ENCODE results near the gene NEXN. TPM values are rescaled to one million over a fixed set of nuclear protein-coding genes. Genes with fewer than 3 reads are reported as not detected.

The NEXN gene
- total RNA-seq, 4 donors from 2014 or later = 9.5 to 48.4 (median 34.9) TPM

DNA sequence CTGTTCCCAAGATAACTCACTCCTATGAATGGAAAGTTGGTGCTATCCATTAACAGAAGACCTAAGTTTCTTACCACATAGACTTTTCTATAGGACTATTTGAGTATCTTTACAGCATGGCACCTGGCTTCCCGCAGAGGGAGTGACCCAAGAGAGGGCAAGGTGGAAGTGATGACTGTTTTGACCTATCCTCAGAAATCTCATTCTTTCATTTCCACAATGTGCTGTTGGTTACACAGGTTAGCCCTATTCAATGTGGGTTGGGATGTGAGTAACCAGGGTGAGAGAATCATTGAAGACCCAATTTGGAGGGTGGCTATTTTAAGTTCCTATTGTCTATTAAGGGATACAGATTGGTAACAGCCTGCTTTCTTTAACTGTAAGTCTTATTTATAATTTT lies 38.3 kb upstream of the NEXN start:
- no peaks in the 10 kb centered on the region for H3K4me1 ChIP-seq
- H3K27ac ChIP-seq = no peak overlapping the region
- no peaks in the 10 kb centered on the region for H3K27me3 ChIP-seq
- H3K9me3 ChIP-seq = no peaks in the 10 kb centered on the region
- DNase-seq = no peak
- TF ChIP-seq CTCF (IDR thresholded peaks at IDR 0.05) (no peak), POLR2A (IDR thresholded peaks at IDR 0.05) (no peak)
- no peak overlapping the region for H3K4me3 ChIP-seq
- H3K36me3 ChIP-seq = no peaks in the 10 kb centered on the region
- intact Hi-C loops (cut with DNase I; ENCODE audit: low total_unique reads) = no loop called here

DNA sequence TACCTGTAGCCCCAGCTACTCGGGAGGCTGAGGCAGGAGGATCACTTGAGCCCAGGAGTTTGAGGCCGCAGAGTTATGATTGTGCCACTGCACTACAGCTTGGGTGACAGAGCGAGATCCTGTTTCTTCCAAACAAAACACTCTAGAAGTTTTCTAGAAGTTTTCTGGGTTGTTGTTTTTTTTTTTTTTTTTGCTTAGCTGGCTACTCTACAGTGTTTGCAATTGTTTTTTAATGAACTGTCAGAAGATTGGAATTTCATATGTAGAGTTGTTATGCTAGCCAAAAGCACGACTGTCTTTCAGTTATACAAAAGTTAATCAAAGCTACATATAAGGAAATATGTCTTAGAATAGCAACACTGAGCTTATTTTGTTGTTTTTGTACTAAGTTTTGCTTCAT lies 30.9 kb upstream of the NEXN start:
- no peaks in the 10 kb centered on the region for H3K36me3 ChIP-seq
- TF ChIP-seq POLR2A (IDR thresholded peaks at IDR 0.05) = no peak
- no peak for TF ChIP-seq CTCF (IDR thresholded peaks at IDR 0.05)
- intact Hi-C loops (cut with DNase I; ENCODE audit: low total_unique reads) = no loop called here
- no peak overlapping the region for H3K27ac ChIP-seq
- no peaks in the 10 kb centered on the region for H3K9me3 ChIP-seq
- no peaks in the 10 kb centered on the region for H3K27me3 ChIP-seq
- H3K4me3 ChIP-seq = no peak overlapping the region
- H3K4me1 ChIP-seq = no peaks in the 10 kb centered on the region
- DNase-seq = no peak

DNA sequence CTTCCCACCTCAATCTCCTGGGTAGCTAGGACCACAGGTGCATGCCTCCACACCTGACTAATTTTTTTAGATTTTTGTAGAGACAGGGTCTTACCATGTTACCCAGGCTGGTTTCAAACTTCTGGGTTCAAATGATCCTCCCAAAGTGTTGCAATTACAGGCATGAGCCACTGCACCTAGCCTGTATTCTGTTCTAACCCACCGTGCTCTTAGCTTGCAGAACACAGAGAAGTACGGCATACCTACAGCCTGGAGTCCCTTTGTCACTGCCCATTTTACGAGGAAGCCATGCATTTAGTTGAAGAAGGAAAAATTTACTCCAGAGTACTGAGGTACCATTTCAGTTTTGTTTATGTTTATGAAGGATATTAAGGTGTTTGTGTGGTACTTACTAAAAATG lies 29.7 kb upstream of the NEXN start:
- no peaks in the 10 kb centered on the region for H3K27me3 ChIP-seq
- no peak for DNase-seq
- no peak overlapping the region for H3K27ac ChIP-seq
- no peaks in the 10 kb centered on the region for H3K4me1 ChIP-seq
- H3K4me3 ChIP-seq = no peak overlapping the region
- no peaks in the 10 kb centered on the region for H3K9me3 ChIP-seq
- H3K36me3 ChIP-seq = no peaks in the 10 kb centered on the region
- intact Hi-C loops (cut with DNase I; ENCODE audit: low total_unique reads) = no loop called here
- TF ChIP-seq CTCF (IDR thresholded peaks at IDR 0.05) = no peak
- TF ChIP-seq POLR2A (IDR thresholded peaks at IDR 0.05) = no peak

GRCh38 chr1:77859248-77859647 lies 29.2 kb upstream of the NEXN start:
- Histone ChIP-seq H3K36me3 (no peaks in the 10 kb centered on the region), H3K9me3 (no peaks in the 10 kb centered on the region), H3K27me3 (no peaks in the 10 kb centered on the region), H3K4me3 (no peak overlapping the region), H3K4me1 (no peaks in the 10 kb centered on the region), H3K27ac (no peak overlapping the region)
- no peak for DNase-seq
- TF ChIP-seq POLR2A (IDR thresholded peaks at IDR 0.05) = no peak
- TF ChIP-seq CTCF (IDR thresholded peaks at IDR 0.05) = no peak
- intact Hi-C loops (cut with DNase I; ENCODE audit: low total_unique reads) = no loop called here

- Histone ChIP-seq H3K4me3 (no peak overlapping the region), H3K9me3 (no peaks in the 10 kb centered on the region), H3K4me1 (no peaks in the 10 kb centered on the region), H3K27ac (no peak overlapping the region), H3K27me3 (no peaks in the 10 kb centered on the region), H3K36me3 (no peaks in the 10 kb centered on the region)
- intact Hi-C loops (cut with DNase I; ENCODE audit: low total_unique reads) = no loop called here
- DNase-seq = no peak
- TF ChIP-seq POLR2A (IDR thresholded peaks at IDR 0.05) (no peak), CTCF (IDR thresholded peaks at IDR 0.05) (no peak)
Observed at GRCh38 chr1:77866296-77866695, 22.1 kb upstream of the NEXN start.
